HG02588 (cell line): ENCODE data around the gene DNMBP.
"Not testable (repeated sequence)": the region's sequence is repeated elsewhere in the genome, so short reads cannot be mapped to it uniquely, and the experiment has no call there.

ENCODE experiments used
- ATAC-seq: cut with Tn5 transposase; IDR thresholded peaks from one replicate; pipeline ENCODE4 v1.9.1; 2021; ENCODE audit warnings: mild to moderate bottlenecking, moderate library complexity; ENCODE audit not compliant: unreplicated experiment

DNMBP gene

DNA sequence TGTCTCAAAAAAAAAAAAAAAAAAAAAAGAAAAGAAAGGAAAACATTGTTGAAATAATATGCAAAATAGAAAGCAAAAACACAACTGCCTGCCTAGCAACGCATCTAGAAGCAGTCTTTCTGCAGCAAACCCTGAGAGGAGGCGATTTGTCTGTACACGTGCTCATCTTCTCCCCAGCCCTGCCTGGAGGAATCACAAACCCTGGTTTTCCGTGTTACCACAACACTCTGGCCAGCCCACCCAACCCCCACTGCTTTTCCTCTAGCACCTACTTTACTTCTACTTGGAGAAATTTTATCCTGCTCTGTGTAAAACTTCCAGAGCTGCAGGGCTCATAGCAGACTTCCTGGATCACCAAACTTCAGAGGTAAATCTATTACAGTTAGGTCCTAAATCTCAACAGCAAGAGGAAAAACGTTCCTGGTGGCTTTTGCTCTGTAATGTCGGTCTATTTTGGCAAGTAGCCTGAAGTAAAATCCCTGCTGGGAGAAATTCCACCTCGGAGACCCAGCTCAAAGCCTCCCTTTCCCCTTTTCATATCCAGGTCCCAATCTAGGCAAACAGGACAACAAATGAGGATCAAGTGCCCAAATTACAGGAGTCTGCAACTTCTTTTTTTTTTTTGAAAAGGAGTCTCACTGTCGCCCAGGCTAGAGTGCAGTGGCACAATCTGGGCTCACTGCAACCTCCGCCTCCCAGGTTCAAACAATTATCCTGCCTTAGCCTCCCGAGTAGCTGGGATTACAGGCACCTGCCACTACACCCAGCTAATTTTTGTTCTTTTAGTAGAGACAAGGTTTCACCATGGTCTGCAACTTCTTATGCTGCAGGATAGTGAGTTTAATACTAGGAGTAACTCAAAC lies 91.6 kb downstream of the DNMBP start:
- no peak for ATAC-seq

DNA sequence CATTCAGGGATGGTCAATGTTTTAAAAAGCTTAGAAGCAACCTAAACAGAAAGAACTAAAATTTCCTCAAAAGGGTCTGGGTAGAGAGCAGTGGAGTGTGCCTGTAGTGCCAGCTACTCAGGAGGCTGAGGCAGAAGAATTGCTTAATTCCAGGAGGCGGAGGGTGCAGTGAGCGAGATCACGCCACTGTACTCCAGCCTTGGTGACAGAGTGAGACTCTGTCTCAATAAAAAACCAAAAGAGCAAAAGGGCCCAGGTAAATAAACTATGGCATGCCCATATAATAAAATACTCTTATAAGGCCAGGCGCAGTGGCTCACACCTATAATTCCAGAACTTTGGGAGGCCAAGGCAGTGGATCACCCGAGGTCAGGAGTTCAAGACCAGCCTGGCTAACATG lies 93.0 kb downstream of the DNMBP start:
- ATAC-seq: no peak

DNA sequence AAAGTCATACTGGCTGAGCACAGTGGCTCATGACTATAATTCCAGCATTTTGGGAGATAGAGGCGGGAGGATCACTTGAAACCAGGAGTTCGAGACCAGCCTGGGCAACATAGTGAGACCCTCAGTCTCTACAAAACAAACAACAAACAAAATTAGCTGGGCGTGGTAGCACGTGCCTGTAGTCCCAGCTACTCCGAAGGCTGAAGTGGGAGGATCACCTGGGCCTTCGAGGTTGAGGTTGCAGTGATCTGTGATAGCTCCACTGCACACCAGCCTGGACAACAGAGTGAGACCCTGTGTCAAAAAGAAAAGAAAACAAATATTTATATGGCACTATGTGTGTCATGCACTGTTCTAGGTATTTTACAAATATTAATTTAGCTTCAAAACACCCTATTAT lies 94.3 kb downstream of the DNMBP start:
- ATAC-seq: no peak

DNA sequence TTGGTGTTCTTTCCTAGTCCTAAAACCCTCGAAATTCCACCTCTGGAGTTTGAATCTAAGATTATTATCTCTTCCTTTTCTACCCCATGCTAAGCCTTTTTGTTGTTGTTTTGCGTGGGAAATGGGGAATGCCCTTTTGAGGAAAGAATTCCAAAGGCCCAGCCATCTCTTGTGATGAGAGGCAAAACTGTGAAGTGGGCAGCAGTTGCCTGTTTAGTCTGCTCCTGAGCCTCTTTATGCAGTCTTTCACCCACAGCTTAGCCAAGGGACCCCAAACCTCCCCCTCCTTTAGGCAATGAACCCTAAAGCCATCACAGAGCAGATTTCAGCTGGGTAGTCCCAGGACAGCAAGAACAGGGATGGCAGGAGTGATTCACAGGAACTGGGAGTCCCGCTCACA lies 95.5 kb downstream of the DNMBP start:
- ATAC-seq: no peak

DNA sequence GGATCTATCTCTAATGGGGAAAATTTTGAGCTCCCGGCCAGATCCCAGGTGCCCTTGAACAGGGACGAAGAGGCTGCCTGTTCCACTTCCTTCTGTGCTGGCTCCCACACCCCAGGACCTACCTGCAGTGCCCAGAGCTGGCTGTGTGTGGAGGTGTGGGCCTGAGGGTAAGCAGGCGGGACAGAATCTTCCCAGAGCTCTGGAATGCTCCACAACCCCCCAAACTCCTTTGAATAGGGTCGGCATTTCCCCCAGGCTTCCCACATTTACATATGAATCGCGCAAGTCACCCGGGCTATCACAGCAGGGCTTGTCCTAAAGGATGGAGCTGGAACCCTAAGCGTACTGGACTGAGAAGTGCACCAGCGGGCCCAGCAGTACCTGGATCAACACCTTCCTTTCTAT lies 95.9 kb downstream of the DNMBP start:
- ATAC-seq: no peak

DNA sequence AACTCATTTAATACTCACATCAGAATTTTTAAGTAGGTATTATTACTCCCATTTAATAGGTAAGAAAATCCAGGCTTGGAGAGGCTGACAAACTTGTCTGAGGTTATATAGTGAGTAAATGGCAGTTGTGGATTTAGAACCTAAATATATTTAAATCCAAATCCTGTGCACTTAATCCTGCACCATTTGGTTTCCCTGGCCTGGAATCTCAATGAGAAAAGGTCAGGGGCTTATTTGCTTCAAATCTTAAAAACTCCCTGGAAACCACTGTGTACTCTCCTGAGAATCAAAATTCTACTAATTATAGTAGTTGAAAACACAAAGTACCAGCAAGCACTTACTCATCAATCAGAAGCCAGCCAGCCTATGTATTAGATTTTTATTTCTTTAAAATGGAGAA lies 97.7 kb downstream of the DNMBP start:
- no peak for ATAC-seq

DNA sequence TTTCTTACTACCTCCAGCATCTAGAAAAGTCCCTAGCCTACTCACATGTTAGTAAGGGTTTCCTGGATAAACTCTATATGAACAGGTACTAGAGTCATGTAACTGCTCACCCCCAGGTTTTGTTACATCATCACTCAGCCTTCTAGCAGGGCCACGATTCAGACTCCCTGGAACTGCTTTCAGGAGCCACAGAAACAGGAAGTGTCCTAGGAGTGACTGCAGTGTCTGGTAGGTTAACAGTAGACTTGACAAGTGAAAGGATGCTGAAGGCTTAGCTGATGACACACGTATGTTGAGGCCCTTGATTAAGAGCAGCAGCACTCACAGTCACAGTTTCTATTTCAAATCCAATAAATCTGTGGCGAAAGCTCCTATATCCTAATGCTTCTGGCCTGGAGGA lies 101.2 kb downstream of the DNMBP start:
- no peak for ATAC-seq

DNA sequence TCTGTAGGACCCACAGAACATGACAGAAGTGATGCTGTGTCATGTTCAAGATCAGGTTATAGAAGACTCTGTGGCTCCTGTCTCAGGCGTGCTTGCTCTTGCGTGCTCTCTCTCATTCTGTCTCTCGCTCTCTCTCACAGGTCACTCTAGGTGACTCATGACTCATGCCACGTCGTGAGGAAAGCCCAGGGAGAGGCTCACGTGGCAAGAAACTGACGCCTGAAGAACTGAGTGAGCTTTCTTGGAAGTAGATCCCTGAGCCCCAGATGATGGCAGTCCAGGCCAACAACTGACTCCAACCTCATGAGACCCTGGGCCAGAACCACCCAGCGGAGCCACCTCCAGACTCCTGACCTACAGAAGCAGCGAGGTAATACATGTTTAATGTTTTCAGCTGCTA lies 103.3 kb downstream of the DNMBP start:
- no peak for ATAC-seq

DNA sequence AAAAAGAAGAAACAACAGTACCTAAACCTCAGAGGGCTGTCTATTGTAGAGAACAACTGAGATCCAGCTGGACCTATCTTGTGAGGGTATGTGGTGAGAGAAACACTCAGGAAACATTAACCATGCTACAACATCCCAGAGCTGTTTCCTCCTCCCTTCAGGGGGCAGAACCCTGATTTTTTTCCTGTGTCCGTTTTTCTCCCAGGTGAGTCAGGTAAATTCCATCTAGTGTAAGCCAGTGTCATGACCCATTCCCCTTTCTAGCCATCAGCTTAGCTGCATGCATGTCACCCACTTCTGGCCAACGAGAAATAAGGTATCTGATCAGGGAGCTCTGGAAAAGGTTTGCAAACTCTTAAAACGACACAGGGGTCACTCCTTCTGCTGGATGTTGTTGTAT lies 103.8 kb downstream of the DNMBP start:
- ATAC-seq: no peak

DNA sequence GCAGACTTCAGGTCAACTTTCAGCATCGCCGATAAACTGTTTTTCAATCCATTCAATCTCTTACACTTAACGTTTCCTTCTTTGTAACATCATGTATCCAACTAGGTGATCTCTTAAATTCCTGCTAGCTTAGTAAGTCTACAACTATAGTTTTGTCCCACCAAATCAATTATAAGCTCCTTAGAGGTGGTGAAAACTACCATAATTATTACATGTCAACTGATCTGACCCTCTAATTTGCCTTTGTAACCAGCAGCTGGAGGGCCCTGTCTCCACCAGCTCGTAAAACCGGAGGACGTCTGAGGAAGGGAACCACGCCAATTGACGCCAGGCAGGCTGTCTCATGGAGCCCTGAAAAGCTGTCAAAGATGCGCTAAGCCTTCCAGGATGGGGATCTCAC lies 113.9 kb downstream of the DNMBP start:
- no peak for ATAC-seq

DNA sequence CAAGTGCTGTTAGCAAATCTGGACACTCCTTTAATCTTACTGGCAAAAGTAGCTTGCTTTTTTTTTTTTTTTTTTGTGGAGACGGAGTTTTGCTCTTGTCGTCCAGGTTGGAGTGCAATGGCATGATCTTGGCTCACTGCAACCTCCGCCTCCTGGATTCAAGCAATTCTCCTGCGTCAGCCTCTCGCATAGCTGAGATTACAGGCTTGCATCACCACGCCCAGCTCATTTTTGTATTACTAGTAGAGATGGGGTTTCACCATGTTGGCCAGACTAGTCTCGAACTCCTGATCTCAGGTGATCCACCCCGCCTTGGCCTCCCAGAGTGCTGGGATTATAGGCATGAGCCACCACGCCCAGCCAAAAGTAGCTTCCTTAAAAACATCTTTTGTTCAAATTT lies 114.7 kb downstream of the DNMBP start:
- not testable (repeated sequence) for ATAC-seq

DNA sequence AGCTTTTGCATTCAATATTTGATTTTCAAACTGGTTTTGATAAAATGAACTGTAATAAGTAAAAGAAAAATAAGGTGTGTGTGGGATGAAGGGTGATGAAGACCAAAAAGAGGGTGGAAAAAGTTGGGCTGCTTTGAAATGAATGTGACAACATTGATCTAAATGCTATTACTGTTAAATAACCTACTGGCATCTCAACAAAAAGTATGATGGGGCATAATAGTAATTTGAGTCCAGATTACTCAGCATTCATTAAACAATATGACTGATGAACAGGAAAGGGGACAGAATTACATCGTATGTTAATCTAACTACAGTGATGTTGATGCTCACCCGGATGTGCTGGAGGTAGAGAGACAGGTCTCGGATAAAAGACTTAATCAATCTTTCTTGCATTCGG lies 115.1 kb downstream of the DNMBP start:
- no peak for ATAC-seq

DNA sequence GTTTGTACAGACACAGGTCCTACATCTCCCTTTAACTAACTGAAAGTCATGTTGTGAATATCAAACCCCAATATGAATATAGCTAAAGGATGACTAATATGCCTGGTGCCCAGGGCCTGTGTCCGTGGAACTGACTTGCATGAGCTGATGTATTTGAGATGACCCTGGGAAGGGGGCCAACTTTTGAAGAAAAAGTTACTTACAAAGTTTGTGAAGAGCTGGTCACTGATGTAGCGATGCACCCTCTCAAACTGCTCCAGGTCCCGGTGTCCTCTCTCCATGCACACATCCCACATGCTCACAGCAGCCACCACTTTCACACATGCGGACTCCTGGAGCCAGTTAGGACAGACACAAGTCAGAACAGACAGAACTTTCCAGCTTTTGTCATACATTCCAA lies 121.1 kb downstream of the DNMBP start:
- no peak for ATAC-seq

DNA sequence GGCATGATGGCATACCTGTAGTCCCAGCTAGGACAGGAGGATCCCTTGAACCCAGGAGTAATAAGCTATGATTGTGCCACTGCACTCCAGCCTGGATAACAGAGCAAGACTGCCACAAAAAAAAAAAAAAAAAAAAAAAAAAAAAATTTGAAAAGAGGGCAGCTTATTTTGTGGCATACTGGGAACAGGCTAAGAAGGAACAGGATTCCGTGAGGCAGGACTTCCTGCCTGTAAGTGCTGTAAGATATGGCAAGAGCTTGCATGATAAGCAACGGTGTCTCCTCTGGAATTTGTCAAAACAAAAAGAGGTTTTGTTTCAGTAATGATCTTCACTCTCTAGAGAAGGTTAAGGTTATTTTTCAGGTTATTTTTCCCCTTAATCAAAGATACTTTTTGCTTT lies 126.2 kb downstream of the DNMBP start:
- no peak for ATAC-seq

DNA sequence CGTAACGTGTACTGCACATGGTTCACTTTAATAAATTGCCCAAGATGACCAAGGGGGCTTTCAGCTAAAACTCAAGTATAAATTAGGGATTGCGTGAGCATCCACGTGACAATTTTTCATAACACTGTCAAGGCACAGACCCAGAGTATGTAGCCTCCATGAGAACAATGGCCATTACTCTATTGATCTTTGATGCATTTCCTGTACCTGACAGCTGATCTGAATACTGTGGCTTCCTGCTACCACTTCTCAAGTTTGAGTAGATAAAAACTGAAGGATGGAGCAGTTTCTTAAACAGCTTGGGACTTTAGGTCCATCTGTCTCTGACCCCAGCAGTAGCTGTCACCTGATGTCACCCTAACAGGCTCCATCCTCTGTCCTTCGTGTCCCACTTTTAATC lies 128.4 kb downstream of the DNMBP start:
- ATAC-seq: no peak

DNA sequence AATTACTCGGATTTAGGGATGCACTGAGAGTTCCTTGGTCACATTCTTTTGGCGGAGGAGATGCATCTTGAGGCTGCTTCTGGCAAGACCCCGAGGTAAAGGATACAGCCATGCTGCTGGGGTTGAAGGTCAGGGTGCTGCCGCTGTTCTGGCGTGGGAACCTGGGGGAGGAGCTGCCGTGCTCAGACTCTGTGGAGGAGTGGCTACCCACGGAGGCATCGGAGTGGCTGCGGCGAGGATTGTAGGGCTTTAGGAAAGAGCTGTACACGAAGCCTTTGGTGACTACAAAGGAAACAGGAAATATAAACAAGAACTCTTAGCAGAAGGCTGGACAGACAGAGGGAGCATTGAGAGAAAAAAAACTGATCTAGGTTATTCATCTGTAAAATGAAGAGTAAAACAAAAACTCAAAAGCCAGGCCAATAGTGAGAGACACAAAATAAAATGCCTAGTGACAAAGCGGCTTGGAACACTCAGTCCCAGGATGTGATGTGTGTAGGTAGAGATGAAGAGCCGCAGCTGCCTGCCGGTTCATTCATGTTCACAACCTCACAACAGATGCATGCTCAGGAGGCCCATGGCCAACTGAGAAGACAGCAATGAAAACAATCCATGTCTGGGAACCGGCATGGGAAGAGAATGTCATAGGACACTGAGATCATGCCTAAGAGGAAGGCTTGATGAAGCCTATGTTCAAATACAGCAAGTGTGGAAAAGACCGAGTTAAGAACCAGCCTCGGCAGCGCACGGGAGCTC lies 129.5 kb downstream of the DNMBP start:
- no peak for ATAC-seq

DNA sequence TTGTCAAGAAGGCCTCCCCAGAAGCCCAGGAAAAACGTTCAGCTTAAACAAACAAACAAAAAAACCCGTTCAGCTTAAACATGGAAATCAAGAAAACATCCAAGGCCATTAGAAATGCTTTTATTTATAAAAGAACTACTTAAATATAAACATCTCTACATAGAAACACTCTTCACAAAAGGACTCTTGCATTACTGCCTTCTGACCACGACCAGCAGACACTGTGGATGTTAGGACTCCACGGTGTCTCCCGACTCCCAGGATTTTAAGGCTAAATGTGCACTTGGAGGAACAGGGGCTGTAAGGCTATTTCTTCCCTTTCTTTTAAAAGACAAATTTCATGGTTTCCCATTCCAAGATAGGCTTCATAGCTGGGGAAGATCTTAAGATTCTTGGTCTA lies 134.3 kb downstream of the DNMBP start:
- ATAC-seq: no peak

DNA sequence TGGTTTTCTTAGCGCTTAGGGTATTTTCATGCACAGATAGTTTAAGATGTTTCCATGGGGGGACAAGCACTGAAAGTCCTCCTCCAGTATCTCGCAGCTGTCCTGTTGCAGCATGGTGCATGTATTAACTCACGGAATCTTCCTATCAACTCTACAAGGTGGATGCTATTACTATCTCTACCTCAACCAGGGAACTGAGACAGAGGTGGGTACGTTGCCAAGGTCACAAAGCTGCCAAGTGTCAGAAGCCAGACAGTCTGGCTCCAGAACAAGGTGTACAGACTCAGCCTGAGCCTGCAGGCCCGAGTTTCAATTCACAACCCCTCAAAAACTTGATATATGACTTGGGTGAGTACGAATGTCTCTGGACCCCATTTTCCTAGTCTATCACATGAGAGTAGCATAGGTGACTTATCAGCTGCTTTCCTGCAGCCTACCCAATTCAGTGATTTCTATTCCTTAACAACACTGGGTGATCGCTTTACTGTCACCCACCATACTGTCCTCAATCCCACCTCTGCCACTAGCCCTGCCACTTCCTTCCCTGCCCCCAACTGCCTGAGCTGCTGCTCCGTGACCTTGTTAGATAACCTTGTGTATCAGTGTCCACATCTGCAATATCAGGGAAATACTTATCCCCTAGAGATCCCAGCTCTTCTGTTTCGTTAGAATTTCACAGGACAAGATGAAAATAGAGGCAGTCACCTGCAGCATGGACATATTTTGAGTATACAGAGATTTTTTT lies 135.2 kb downstream of the DNMBP start:
- no peak for ATAC-seq

DNA sequence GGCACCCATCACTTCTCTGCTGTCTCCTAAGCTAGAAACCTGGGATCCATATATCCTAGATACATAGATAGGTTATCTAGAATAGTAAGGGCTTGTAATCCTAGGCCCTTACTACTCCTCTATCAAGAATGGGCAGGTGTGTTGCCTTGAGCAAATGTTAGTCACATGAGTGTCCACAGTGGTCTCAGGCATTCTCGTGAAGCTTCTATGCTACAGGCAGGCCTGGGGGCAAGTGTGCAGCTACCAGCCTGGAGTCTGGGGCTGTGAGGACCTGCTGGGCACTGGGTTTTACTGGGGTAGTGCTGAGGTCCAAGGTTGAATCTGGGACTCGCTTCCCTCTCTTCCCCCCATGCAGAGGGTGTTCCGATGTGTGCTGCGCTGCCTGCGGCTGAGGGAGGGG lies 135.9 kb downstream of the DNMBP start:
- no peak for ATAC-seq

DNA sequence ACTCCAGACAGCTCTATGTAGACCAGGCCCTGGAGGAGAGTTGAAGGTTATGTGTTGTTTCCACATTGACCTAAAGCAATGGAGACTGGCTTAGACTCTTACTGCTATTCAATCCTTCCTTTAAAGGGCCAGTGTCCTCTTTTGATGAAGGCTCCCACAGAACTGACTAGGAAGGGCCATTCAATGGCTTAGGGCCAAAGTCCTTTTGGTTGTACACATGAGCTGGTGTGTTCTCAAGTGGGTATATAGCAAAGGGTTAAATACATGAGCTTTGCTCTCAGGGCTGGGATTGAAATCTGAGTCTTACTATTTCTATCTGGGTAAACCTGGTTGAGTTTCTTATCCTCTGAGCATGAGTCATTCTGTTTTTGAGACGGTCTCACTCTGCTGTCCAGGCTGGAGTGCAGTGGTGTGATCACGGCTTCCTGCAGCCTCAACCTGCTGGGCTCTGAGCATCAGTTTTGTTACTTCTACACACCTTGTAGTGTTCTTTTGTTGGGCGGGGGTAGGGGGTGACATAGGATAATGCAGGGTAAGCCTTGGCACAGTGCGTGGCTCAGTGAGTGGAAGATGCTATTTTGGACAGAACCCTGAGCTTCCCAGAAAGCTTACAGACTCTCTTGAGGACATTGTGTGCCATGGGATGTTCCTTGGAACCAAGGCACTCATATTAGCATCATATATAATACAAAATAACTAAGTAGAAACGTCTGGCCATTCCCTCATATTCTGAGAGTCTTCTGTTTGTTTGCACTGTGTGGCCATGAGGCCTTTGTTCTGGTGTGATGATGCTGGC lies 137.2 kb downstream of the DNMBP start:
- no peak for ATAC-seq
